ENCODE results near the gene PSD2. TPM values are rescaled to one million over a fixed set of nuclear protein-coding genes. Genes with fewer than 3 reads are reported as not detected.
A peak's percentile ranks its signal among the peaks of the same experiment; 100 is the strongest.

The PSD2 gene
- total and polyA plus RNA-seq, 2 of the 13 experiments (the other 11 are each of a cell fraction or from before 2014, with no cell fraction given), result 0.07 TPM; not detected in 1

DNA sequence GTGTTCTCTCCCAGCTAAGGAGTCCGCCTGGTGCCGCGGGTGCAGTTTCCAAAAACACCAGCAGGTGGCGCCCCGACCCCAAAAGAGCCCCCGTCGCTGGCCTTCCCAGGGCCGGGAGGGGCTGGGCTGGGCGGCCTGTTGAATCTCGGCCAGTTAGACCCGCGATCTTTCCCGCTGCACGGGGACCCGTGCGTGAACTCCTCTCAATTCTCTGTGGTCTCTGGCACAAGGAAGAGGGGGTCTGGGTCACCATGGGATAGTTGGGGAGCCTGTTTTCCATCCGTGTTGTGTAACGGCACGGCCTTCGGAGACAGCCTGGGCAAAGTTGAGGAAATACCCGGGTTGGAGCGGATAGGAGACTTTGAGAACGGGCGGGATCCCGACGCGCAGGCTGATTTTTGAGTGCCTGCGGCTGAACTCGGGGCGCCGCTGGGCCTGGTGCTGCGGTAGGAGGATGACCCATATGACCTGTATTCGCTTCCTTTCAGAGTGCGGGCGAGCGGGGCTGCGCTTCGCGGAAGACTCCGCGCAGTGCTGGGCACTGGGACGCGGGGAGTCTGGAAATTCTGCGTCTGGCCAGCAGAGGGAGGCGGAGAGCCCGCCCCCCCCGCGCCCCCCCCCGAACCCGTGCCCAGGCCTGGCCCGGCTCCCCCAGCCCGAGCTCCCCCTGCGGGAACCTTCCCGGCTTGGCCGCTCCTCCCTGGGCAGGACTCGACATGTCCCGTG, 7.9 kb upstream of the PSD2 start (continued):
- TF ChIP-seq MEF2D (CRISPR knock-in tag; IDR thresholded peaks at IDR 0.05), result no peak
- no peak for TF ChIP-seq PAF1 (CRISPR knock-in tag; IDR thresholded peaks at IDR 0.05)
- peak; percentile 35; the same call in 1 of the 2 replicates for TF ChIP-seq ZNF292 (CRISPR knock-in tag; IDR thresholded peaks at IDR 0.05; ENCODE audit: borderline replicate concordance, low read depth)
- TF ChIP-seq ZNF562 (CRISPR knock-in tag; IDR thresholded peaks at IDR 0.05; ENCODE audit: borderline replicate concordance), result no peak
- TF ChIP-seq ZSCAN9 (CRISPR knock-in tag; IDR thresholded peaks at IDR 0.05; ENCODE audit: borderline replicate concordance), result no peak
- TF ChIP-seq FOSL2 (CRISPR knock-in tag; IDR thresholded peaks at IDR 0.05), result no peak
- TF ChIP-seq GABPA (IDR thresholded peaks at IDR 0.05; ENCODE audit: low read depth, low read length), result no peak
- TF ChIP-seq GABPA (CRISPR knock-in tag; IDR thresholded peaks at IDR 0.05; ENCODE audit: low read depth), result no peak
- no peak for TF ChIP-seq ZNF274 (CRISPR knock-in tag; IDR thresholded peaks at IDR 0.05)
- no peak for TF ChIP-seq ZNF205 (CRISPR knock-in tag; IDR thresholded peaks at IDR 0.05)
- no peak for TF ChIP-seq ZNF441 (CRISPR knock-in tag; IDR thresholded peaks at IDR 0.05; ENCODE audit: borderline replicate concordance)
- TF ChIP-seq ONECUT2 (CRISPR knock-in tag; IDR thresholded peaks at IDR 0.05), result no peak
- TF ChIP-seq TAF1 (CRISPR knock-in tag; IDR thresholded peaks at IDR 0.05), result no peak
- TF ChIP-seq ZNF776 (CRISPR knock-in tag; IDR thresholded peaks at IDR 0.05), result no peak
- no peak for TF ChIP-seq IKZF4 (CRISPR knock-in tag; IDR thresholded peaks at IDR 0.05; ENCODE audit: borderline replicate concordance, low read depth, not compliant biosample characterization)
- TF ChIP-seq, protein P1, sequence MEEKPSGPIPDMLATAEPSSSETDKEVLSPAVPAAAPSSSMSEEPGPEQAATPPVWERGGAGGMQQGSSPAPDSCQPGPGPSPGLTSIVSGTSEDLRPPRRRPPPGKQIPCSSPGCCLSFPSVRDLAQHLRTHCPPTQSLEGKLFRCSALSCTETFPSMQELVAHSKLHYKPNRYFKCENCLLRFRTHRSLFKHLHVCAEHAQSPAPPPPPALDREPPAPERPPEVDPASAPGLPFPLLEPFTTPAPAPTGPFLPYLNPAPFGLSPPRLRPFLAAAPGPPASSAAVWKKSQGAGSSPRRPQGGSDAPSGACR (CRISPR knock-in tag; IDR thresholded peaks at IDR 0.05), result no peak
- TF ChIP-seq ZNF816 (CRISPR knock-in tag; IDR thresholded peaks at IDR 0.05; ENCODE audit: borderline replicate concordance), result no peak
- peak; percentile 65 for TF ChIP-seq SMC3 (IDR thresholded peaks at IDR 0.05; ENCODE audit: low read length)
- TF ChIP-seq, protein P2, sequence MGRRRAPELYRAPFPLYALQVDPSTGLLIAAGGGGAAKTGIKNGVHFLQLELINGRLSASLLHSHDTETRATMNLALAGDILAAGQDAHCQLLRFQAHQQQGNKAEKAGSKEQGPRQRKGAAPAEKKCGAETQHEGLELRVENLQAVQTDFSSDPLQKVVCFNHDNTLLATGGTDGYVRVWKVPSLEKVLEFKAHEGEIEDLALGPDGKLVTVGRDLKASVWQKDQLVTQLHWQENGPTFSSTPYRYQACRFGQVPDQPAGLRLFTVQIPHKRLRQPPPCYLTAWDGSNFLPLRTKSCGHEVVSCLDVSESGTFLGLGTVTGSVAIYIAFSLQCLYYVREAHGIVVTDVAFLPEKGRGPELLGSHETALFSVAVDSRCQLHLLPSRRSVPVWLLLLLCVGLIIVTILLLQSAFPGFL (CRISPR knock-in tag; IDR thresholded peaks at IDR 0.05), result no peak
- TF ChIP-seq KDM5B (CRISPR knock-in tag; IDR thresholded peaks at IDR 0.05; ENCODE audit: borderline replicate concordance), result peak; percentile 49; the same call in 1 of the 2 replicates
- TF ChIP-seq, protein P3, sequence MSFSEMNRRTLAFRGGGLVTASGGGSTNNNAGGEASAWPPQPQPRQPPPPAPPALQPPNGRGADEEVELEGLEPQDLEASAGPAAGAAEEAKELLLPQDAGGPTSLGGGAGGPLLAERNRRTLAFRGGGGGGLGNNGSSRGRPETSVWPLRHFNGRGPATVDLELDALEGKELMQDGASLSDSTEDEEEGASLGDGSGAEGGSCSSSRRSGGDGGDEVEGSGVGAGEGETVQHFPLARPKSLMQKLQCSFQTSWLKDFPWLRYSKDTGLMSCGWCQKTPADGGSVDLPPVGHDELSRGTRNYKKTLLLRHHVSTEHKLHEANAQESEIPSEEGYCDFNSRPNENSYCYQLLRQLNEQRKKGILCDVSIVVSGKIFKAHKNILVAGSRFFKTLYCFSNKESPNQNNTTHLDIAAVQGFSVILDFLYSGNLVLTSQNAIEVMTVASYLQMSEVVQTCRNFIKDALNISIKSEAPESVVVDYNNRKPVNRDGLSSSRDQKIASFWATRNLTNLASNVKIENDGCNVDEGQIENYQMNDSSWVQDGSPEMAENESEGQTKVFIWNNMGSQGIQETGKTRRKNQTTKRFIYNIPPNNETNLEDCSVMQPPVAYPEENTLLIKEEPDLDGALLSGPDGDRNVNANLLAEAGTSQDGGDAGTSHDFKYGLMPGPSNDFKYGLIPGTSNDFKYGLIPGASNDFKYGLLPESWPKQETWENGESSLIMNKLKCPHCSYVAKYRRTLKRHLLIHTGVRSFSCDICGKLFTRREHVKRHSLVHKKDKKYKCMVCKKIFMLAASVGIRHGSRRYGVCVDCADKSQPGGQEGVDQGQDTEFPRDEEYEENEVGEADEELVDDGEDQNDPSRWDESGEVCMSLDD (CRISPR knock-in tag; IDR thresholded peaks at IDR 0.05; ENCODE audit: borderline replicate concordance), result no peak
- TF ChIP-seq ZNF629 (CRISPR knock-in tag; conservative IDR thresholded peaks at IDR 0.05), result no peak
- no peak for TF ChIP-seq HDAC6 (IDR thresholded peaks at IDR 0.05; ENCODE audit: low read depth, low read length)
- TF ChIP-seq TP53 (CRISPR knock-in tag; conservative IDR thresholded peaks at IDR 0.05), result no peak
- TF ChIP-seq, protein P4, sequence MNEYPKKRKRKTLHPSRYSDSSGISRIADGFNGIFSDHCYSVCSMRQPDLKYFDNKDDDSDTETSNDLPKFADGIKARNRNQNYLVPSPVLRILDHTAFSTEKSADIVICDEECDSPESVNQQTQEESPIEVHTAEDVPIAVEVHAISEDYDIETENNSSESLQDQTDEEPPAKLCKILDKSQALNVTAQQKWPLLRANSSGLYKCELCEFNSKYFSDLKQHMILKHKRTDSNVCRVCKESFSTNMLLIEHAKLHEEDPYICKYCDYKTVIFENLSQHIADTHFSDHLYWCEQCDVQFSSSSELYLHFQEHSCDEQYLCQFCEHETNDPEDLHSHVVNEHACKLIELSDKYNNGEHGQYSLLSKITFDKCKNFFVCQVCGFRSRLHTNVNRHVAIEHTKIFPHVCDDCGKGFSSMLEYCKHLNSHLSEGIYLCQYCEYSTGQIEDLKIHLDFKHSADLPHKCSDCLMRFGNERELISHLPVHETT (CRISPR knock-in tag; conservative IDR thresholded peaks at IDR 0.05), result no peak
- no peak for TF ChIP-seq SIN3B (IDR thresholded peaks at IDR 0.05; ENCODE audit: low read length)
- TF ChIP-seq ZNF616 (CRISPR knock-in tag; IDR thresholded peaks at IDR 0.05; ENCODE audit: low read depth), result no peak

Measured in HepG2 (cell line).